ENCODE results near the gene ZNRF3. TPM values are rescaled to one million over a fixed set of nuclear protein-coding genes. Genes with fewer than 3 reads are reported as not detected.

The ZNRF3 gene
- total and polyA plus RNA-seq, 2 experiments from 2014 or later: 11.1 to 32.2 TPM

DNA sequence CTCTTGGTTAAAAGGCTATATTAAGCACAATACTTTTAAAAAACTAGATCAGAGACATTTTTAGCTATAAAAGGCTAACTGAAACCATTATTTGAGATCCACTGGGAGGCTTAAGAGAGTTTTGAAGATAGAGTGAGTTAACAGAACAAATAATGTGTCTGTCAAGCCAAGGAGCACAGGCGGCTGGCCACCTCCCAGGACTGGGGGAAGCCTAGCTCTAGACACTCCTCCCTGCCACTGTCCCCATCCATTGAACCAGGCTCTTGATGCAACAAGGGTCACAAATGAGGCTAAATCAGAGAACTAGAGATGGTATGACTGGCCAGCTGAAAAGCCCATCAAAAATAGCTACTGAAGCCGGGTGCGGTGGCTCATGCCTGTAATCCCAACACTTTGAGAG is 115.3 kb downstream of the ZNRF3 start:
- Histone ChIP-seq H3K4me1 (ENCODE audit: insufficient read depth) (peaks cover 46% of the 10 kb centered on the region), H3K79me2 (replicated peaks; ENCODE audit: insufficient read depth) (peaks cover 50% of the 10 kb centered on the region), H3K27me3 (ENCODE audit: insufficient read depth) (no peaks in the 10 kb centered on the region), H4K20me1 (replicated peaks; ENCODE audit: insufficient read depth) (no peaks in the 10 kb centered on the region), H3K4me3 (no peak overlapping the region), H3K36me3 (ENCODE audit: insufficient read depth) (peaks cover 2% of the 10 kb centered on the region; the same call in 1 of the 2 replicates), H2AFZ (no peak overlapping the region), H3K9me2 (ENCODE audit: insufficient read depth) (no peaks in the 10 kb centered on the region), H3K4me2 (no peak overlapping the region), H3F3A (replicated peaks; ENCODE audit: low read depth) (peaks cover 7% of the 10 kb centered on the region; the same call in 1 of the 2 replicates), H3K27ac (ENCODE audit: low read depth) (peak overlapping the region; percentile 89)
- Mint-ChIP-seq H3K4me1 (peaks cover 43% of the 10 kb centered on the region), H3K27ac (0 out of 2 replicates have a peak overlapping the region, but pooled peaks have one; percentile 51), H3K4me3 (no peak overlapping the region), H3K9me3 (no peaks in the 10 kb centered on the region), H3K36me3 (ENCODE audit: low read depth) (peaks cover 34% of the 10 kb centered on the region), H3K27me3 (ENCODE audit: insufficient read depth, low read depth, poor library complexity) (peaks cover 9% of the 10 kb centered on the region)
- no peak for DNase-seq (ENCODE audit: low spot score)
- TF ChIP-seq NANOG (IDR thresholded peaks at IDR 0.05; ENCODE audit: borderline replicate concordance) (no peak), JUNB (IDR thresholded peaks at IDR 0.05; ENCODE audit: unreplicated experiment) (no peak)
- ATAC-seq: no peak

DNA sequence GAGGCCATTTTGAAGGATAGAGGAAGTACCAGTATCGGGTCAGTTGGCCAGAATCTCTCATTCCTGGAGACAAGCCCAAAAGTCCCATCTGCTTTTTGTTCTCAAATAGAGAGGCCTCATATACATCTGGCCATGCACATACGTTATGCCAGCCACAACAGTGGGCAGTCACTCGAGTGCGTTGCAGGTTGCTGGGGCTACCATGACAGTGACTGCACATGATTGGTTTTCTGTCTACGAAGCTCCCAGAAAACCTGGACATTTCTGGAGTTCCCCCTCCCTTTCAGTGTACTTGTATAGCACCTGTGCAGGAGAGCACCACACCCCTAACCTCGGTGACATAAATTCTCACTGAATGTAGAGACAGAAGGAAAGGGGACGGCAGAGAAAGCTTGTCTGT is 116.1 kb downstream of the ZNRF3 start:
- ATAC-seq: no peak
- Histone ChIP-seq H2AFZ (no peak overlapping the region), H3K4me1 (ENCODE audit: insufficient read depth) (peaks cover 54% of the 10 kb centered on the region), H3K9me2 (ENCODE audit: insufficient read depth) (no peaks in the 10 kb centered on the region), H3K4me3 (no peak overlapping the region), H3K27ac (ENCODE audit: low read depth) (peak overlapping the region; percentile 89), H3F3A (replicated peaks; ENCODE audit: low read depth) (peaks cover 7% of the 10 kb centered on the region; the same call in 1 of the 2 replicates), H4K20me1 (replicated peaks; ENCODE audit: insufficient read depth) (no peaks in the 10 kb centered on the region), H3K36me3 (ENCODE audit: insufficient read depth) (no peaks in the 10 kb centered on the region), H3K27me3 (ENCODE audit: insufficient read depth) (no peaks in the 10 kb centered on the region), H3K79me2 (replicated peaks; ENCODE audit: insufficient read depth) (peaks cover 44% of the 10 kb centered on the region), H3K4me2 (peak overlapping the region; percentile 13; the same call in 1 of the 2 replicates)
- Mint-ChIP-seq H3K36me3 (ENCODE audit: low read depth) (peaks cover 28% of the 10 kb centered on the region), H3K9me3 (no peaks in the 10 kb centered on the region), H3K27ac (peak overlapping the region; percentile 92), H3K27me3 (ENCODE audit: insufficient read depth, low read depth, poor library complexity) (peaks cover 7% of the 10 kb centered on the region), H3K4me1 (peaks cover 47% of the 10 kb centered on the region), H3K4me3 (no peak overlapping the region)
- no peak for DNase-seq (ENCODE audit: low spot score)
- TF ChIP-seq POLR2AphosphoS5 (IDR thresholded peaks at IDR 0.05; ENCODE audit: low read depth) (no peak), EZH2 (IDR thresholded peaks at IDR 0.05; ENCODE audit: low read depth, unreplicated experiment) (no peak), EZH2phosphoT487 (IDR thresholded peaks at IDR 0.05; ENCODE audit: unreplicated experiment) (no peak), ZNF331 (CRISPR knock-in tag; IDR thresholded peaks at IDR 0.05; ENCODE audit: low read depth) (no peak), CREB1 (CRISPR knock-in tag; IDR thresholded peaks at IDR 0.05; ENCODE audit: low read depth) (no peak), REST (IDR thresholded peaks at IDR 0.05; ENCODE audit: unreplicated experiment) (no peak), STAT1 (IDR thresholded peaks at IDR 0.05; ENCODE audit: unreplicated experiment) (no peak), ZNF114 (CRISPR knock-in tag; IDR thresholded peaks at IDR 0.05) (no peak), NANOG (IDR thresholded peaks at IDR 0.05; ENCODE audit: borderline replicate concordance) (no peak), JUNB (IDR thresholded peaks at IDR 0.05; ENCODE audit: unreplicated experiment) (no peak)
- TF ChIP-seq, protein P1, sequence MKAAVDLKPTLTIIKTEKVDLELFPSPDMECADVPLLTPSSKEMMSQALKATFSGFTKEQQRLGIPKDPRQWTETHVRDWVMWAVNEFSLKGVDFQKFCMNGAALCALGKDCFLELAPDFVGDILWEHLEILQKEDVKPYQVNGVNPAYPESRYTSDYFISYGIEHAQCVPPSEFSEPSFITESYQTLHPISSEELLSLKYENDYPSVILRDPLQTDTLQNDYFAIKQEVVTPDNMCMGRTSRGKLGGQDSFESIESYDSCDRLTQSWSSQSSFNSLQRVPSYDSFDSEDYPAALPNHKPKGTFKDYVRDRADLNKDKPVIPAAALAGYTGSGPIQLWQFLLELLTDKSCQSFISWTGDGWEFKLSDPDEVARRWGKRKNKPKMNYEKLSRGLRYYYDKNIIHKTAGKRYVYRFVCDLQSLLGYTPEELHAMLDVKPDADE (IDR thresholded peaks at IDR 0.05): no peak
- TF ChIP-seq, protein P2, sequence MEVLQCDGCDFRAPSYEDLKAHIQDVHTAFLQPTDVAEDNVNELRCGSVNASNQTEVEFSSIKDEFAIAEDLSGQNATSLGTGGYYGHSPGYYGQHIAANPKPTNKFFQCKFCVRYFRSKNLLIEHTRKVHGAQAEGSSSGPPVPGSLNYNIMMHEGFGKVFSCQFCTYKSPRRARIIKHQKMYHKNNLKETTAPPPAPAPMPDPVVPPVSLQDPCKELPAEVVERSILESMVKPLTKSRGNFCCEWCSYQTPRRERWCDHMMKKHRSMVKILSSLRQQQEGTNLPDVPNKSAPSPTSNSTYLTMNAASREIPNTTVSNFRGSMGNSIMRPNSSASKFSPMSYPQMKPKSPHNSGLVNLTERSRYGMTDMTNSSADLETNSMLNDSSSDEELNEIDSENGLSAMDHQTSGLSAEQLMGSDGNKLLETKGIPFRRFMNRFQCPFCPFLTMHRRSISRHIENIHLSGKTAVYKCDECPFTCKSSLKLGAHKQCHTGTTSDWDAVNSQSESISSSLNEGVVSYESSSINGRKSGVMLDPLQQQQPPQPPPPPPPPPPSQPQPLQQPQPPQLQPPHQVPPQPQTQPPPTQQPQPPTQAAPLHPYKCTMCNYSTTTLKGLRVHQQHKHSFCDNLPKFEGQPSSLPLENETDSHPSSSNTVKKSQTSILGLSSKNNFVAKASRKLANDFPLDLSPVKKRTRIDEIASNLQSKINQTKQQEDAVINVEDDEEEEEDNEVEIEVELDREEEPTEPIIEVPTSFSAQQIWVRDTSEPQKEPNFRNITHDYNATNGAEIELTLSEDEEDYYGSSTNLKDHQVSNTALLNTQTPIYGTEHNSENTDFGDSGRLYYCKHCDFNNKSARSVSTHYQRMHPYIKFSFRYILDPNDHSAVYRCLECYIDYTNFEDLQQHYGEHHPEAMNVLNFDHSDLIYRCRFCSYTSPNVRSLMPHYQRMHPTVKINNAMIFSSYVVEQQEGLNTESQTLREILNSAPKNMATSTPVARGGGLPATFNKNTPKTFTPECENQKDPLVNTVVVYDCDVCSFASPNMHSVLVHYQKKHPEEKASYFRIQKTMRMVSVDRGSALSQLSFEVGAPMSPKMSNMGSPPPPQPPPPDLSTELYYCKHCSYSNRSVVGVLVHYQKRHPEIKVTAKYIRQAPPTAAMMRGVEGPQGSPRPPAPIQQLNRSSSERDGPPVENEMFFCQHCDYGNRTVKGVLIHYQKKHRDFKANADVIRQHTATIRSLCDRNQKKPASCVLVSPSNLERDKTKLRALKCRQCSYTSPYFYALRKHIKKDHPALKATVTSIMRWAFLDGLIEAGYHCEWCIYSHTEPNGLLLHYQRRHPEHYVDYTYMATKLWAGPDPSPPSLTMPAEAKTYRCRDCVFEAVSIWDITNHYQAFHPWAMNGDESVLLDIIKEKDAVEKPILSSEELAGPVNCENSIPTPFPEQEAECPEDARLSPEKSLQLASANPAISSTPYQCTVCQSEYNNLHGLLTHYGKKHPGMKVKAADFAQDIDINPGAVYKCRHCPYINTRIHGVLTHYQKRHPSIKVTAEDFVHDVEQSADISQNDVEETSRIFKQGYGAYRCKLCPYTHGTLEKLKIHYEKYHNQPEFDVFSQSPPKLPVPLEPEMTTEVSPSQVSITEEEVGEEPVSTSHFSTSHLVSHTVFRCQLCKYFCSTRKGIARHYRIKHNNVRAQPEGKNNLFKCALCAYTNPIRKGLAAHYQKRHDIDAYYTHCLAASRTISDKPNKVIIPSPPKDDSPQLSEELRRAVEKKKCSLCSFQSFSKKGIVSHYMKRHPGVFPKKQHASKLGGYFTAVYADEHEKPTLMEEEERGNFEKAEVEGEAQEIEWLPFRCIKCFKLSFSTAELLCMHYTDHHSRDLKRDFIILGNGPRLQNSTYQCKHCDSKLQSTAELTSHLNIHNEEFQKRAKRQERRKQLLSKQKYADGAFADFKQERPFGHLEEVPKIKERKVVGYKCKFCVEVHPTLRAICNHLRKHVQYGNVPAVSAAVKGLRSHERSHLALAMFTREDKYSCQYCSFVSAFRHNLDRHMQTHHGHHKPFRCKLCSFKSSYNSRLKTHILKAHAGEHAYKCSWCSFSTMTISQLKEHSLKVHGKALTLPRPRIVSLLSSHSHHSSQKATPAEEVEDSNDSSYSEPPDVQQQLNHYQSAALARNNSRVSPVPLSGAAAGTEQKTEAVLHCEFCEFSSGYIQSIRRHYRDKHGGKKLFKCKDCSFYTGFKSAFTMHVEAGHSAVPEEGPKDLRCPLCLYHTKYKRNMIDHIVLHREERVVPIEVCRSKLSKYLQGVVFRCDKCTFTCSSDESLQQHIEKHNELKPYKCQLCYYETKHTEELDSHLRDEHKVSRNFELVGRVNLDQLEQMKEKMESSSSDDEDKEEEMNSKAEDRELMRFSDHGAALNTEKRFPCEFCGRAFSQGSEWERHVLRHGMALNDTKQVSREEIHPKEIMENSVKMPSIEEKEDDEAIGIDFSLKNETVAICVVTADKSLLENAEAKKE (CRISPR knock-in tag; IDR thresholded peaks at IDR 0.05): no peak
